IPS-11a (cell line): ENCODE measurements around the gene GJC2.
"Not testable (repeated sequence)": the region's sequence is repeated elsewhere in the genome, so short reads cannot be mapped to it uniquely, and the experiment has no call there.

ENCODE experiments used
- H3K4me3 ChIP-seq: one replicate; pipeline ENCODE4 v1.5.1; 2013; ENCODE audit warnings: low read depth, low read length, control low read depth

Gene GJC2

GRCh38 chr1:228170666-228171065 is 20.9 kb downstream of the GJC2 start:
- H3K4me3 ChIP-seq, result no peak overlapping the region

DNA sequence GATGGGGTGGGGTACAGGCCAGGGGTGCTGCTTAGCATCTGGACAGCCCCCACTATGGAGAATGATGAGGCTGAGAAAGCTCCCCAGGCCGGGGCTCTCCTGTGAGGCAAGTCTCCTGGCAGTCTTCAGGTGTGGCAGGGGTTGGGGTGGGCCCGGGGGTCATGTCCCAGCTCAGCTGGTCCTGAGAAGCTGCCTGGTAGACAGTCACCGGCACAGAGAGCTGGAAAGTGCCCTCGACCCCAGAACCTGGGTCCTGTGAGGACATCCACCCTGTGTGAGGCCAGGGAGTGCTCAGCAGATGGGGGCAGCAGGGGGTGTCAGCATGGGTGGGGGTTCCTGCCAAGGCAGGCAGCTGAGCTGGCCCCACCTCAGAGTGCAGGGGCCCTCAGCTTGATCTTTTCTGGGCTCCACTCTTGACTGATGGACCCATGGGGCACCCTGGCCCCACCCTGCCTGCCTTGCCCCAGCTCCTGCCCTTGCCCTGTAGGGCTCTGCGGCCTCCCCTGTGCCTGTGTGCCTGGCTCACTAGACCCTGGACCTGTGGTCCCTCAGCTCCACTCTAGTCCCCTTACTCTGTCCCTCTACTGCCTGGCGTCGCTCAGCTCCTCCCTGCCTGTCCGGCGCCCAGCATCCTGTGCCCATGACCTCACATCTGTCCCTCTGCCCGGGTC is 21.6 kb downstream of the GJC2 start:
- H3K4me3 ChIP-seq, result no peak overlapping the region

GRCh38 chr1:228172591-228173527 is 23.1 kb downstream of the GJC2 start:
- no peak overlapping the region for H3K4me3 ChIP-seq

GRCh38 chr1:228173528-228174481 is 24.1 kb downstream of the GJC2 start:
- not testable (repeated sequence) for H3K4me3 ChIP-seq

DNA sequence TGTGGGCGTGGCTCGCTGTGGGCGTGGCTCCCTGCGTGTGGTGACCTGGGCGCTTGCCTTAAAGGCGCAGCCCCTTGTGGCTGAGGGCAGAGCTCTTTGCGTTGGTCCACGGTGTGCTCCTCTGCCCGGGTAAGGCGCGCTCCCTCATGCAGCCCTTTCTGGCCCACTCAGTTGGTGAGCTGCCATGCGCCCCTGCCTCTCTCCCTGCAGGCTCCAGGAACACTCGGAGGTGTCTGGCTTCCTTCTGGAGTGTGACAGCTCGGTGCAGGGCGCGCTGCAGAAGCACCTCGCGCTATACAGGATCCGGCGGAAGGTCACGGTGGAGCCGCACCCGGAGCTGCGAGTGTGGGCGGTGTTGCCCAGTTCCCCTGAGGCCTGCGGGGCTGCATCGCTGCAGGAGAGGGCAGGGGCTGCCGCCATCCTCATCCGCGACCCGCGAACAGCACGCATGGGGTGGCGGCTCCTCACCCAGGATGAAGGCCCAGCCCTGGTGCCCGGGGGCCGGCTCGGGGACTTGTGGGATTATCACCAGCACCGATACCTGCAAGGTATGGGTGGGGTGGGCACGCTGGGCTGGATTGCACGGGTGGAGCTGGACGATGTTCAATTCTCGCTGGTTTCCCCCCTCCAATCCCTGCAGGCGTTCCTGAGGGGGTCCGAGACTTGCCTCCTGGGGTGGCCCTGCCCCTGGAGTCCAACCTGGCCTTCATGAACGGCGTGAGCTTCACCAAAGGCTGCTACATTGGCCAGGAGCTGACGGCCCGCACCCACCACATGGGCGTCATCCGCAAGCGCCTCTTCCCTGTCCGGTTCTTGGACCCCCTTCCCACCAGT is 25.0 kb downstream of the GJC2 start:
- no peak overlapping the region for H3K4me3 ChIP-seq

- no peak overlapping the region for H3K4me3 ChIP-seq
Measured at GRCh38 chr1:228175316-228176023, 25.7 kb downstream of the GJC2 start.

- H3K4me3 ChIP-seq, result no peak overlapping the region
Measured at GRCh38 chr1:228176024-228176395, 26.3 kb downstream of the GJC2 start.

- H3K4me3 ChIP-seq, result no peak overlapping the region
Measured at GRCh38 chr1:228176461-228177182, 26.9 kb downstream of the GJC2 start.

- H3K4me3 ChIP-seq, result no peak overlapping the region
Measured at GRCh38 chr1:228177183-228177475, 27.4 kb downstream of the GJC2 start.

GRCh38 chr1:228177721-228178710 is 28.3 kb downstream of the GJC2 start:
- no peak overlapping the region for H3K4me3 ChIP-seq

- no peak overlapping the region for H3K4me3 ChIP-seq
Measured at GRCh38 chr1:228178737-228179684, 29.3 kb downstream of the GJC2 start.

- H3K4me3 ChIP-seq, result no peak overlapping the region
Measured at GRCh38 chr1:228180271-228180958, 30.7 kb downstream of the GJC2 start.

- no peak overlapping the region for H3K4me3 ChIP-seq
Measured at GRCh38 chr1:228180959-228181644, 31.4 kb downstream of the GJC2 start.

DNA sequence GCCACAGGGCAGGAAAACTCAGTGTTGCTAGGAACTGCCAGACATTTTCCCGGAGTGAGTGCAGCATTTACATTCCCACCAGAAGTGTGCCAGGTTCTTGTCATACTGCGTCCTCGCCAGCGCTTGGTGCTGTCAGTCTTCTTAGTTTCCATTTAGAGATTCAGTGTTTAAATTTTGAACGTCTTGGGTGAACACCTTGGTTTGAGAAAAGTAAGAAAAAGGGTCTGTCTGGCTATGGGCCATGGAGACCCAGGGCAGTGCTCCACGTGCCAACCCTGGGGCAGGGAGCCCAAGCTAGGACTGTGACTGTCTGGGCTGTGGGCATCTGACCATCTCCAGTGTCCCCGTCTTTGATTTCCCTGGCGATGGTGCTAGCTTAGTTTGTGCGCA is 31.9 kb downstream of the GJC2 start:
- no peak overlapping the region for H3K4me3 ChIP-seq

DNA sequence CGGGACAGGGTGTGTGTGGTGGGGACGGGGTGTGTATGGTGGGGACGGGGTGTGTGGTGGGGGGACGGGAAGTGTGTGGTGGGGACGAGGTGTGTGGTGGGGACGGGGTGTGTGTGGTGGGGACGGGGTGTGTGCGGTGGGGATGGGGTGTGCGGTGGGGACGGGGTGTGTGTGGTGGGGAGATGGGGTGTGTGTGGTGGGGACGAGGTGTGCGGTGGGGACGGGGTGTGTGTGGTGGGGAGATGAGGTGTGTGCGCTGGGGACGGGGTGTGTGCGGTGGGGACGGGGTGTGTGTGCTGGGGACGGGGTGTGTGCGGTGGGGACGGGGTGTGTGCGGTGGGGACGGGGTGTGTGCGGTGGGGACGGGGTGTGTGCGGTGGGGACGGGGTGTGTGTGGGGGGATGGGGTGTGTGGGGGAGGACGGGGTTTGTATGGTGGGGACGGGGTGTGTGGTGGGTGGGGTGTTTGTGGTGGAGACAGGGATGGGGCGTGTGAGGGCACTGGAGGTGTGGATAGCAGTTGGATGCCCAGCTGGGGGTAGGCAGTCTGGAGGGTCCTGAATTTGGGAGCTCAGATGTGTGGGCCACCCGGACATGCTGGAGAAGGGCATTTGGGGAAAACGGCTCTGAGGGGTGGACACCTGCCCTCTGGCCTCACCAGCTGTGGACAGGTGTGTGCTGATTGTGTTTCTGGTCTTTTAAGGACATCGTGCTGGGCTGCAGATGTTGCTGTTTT is 32.7 kb downstream of the GJC2 start:
- H3K4me3 ChIP-seq, result no peak overlapping the region
